Ishikawa (cell line): Measurements from ENCODE around the gene PTTG1IP.
A peak's percentile ranks its signal among the peaks of the same experiment; 100 is the strongest.

Experiments used
- CEBPB ChIP-seq: IDR thresholded peaks from 2 replicates; pipeline ENCODE4 v1.6.1; 2012
- CREB1 ChIP-seq: IDR thresholded peaks from 2 replicates; pipeline ENCODE4 v1.6.1; 2012; ENCODE audit warnings: low read depth
- EGR1 ChIP-seq: IDR thresholded peaks from 2 replicates; pipeline ENCODE4 v1.6.1; 2012
- EP300 ChIP-seq: IDR thresholded peaks from 2 replicates; pipeline ENCODE4 v1.6.1; 2012; ENCODE audit warnings: borderline replicate concordance
- FOXM1 ChIP-seq: IDR thresholded peaks from 2 replicates; pipeline ENCODE4 v1.6.1; 2012; ENCODE audit warnings: low read depth, borderline replicate concordance
- MAX ChIP-seq: IDR thresholded peaks from 2 replicates; pipeline ENCODE4 v1.6.1; 2012
- NFIC ChIP-seq: IDR thresholded peaks from 2 replicates; pipeline ENCODE4 v1.6.1; 2012
- RAD21 ChIP-seq: IDR thresholded peaks from 2 replicates; pipeline ENCODE4 v1.6.1; 2012; ENCODE audit warnings: low read depth
- REST ChIP-seq: IDR thresholded peaks from 2 replicates; pipeline ENCODE4 v1.6.1; 2012; ENCODE audit warnings: low read depth, mild to moderate bottlenecking
- TAF1 ChIP-seq: IDR thresholded peaks from 2 replicates; pipeline ENCODE4 v1.6.1; 2012; ENCODE audit warnings: low read depth, mild to moderate bottlenecking
- TCF12 ChIP-seq: IDR thresholded peaks from 2 replicates; pipeline ENCODE4 v1.6.1; 2012; ENCODE audit warnings: low read depth
- TEAD4 ChIP-seq: IDR thresholded peaks from 2 replicates; pipeline ENCODE4 v1.6.1; 2012
- USF1 ChIP-seq: IDR thresholded peaks from 2 replicates; pipeline ENCODE4 v1.6.1; 2012
- YY1 ChIP-seq: IDR thresholded peaks from 2 replicates; pipeline ENCODE4 v1.6.1; 2012; ENCODE audit warnings: low read depth
- ZBTB7A ChIP-seq: IDR thresholded peaks from 2 replicates; pipeline ENCODE4 v1.6.1; 2012; ENCODE audit warnings: low read depth

The PTTG1IP gene

GRCh38 chr21:44881198-44881872 is 7.8 kb upstream of the PTTG1IP start:
- TF ChIP-seq REST (no peak), RAD21 (no peak), EGR1 (no peak), USF1 (no peak), YY1 (no peak), NFIC (no peak), EP300 (peak; percentile 40; the same call in 1 of the 2 replicates), TAF1 (no peak), CEBPB (no peak), CREB1 (no peak), TCF12 (peak; percentile 66; the same call in 1 of the 2 replicates), MAX (no peak), FOXM1 (no peak), ZBTB7A (no peak), TEAD4 (peak; percentile 75; the same call in 1 of the 2 replicates)

- TF ChIP-seq CREB1 (no peak), EGR1 (no peak), TCF12 (no peak), TEAD4 (no peak), RAD21 (no peak), ZBTB7A (no peak), EP300 (no peak), YY1 (no peak), USF1 (no peak), FOXM1 (no peak)
Observed at GRCh38 chr21:44880405-44881197, 7.1 kb upstream of the PTTG1IP start.

- no peak for TF ChIP-seq CREB1
- TF ChIP-seq TCF12, result no peak
- no peak for TF ChIP-seq NFIC
- no peak for TF ChIP-seq YY1
- no peak for TF ChIP-seq USF1
- TF ChIP-seq ZBTB7A, result no peak
- no peak for TF ChIP-seq REST
- TF ChIP-seq MAX, result no peak
- TF ChIP-seq CEBPB, result no peak
- no peak for TF ChIP-seq EP300
- no peak for TF ChIP-seq FOXM1
- TF ChIP-seq RAD21, result no peak
- TF ChIP-seq EGR1, result no peak
- no peak for TF ChIP-seq TAF1
Observed at GRCh38 chr21:44878053-44878982, 4.8 kb upstream of the PTTG1IP start.

GRCh38 chr21:44876849-44877575 is 3.5 kb upstream of the PTTG1IP start:
- no peak for TF ChIP-seq YY1
- TF ChIP-seq RAD21, result no peak
- TF ChIP-seq TEAD4, result no peak
- no peak for TF ChIP-seq USF1
- TF ChIP-seq EGR1, result no peak
- TF ChIP-seq REST, result no peak
- TF ChIP-seq NFIC, result no peak
- TF ChIP-seq CREB1, result no peak
- no peak for TF ChIP-seq EP300
